ENCODE data around the gene G6PC3.

GRCh38 chr17:44095388-44095646, 24.8 kb downstream of the G6PC3 start:
- no peak for TF ChIP-seq CTCF (IDR thresholded peaks at IDR 0.05)
- no peak for TF ChIP-seq POLR2A (IDR thresholded peaks at IDR 0.05)
